Measurements from ENCODE around the gene STK31.

DNA sequence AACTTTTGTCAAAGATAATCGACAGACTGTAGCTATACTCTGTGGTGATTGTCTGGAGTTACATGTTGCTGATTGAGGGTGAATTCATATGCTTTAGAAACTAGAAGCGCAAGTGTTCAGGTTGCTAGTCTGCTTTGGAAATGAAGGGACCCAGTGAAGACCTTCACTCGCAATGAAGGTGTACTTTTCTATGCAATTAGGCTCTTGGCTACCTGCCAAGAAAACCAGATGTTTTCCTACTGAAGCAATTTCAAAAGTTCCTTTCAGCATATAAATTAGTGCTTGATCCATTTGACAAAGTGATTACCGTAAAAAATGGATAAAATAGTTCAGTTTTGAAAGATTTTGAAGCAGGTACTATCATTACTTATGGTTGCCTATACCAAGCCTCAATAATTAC is 10.0 kb upstream of the STK31 start:
- TF ChIP-seq, protein P1, sequence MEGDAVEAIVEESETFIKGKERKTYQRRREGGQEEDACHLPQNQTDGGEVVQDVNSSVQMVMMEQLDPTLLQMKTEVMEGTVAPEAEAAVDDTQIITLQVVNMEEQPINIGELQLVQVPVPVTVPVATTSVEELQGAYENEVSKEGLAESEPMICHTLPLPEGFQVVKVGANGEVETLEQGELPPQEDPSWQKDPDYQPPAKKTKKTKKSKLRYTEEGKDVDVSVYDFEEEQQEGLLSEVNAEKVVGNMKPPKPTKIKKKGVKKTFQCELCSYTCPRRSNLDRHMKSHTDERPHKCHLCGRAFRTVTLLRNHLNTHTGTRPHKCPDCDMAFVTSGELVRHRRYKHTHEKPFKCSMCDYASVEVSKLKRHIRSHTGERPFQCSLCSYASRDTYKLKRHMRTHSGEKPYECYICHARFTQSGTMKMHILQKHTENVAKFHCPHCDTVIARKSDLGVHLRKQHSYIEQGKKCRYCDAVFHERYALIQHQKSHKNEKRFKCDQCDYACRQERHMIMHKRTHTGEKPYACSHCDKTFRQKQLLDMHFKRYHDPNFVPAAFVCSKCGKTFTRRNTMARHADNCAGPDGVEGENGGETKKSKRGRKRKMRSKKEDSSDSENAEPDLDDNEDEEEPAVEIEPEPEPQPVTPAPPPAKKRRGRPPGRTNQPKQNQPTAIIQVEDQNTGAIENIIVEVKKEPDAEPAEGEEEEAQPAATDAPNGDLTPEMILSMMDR (IDR thresholded peaks at IDR 0.05; ENCODE audit: low read depth, low read length, missing input control), result no peak
- TF ChIP-seq JUND (IDR thresholded peaks at IDR 0.05) (no peak), RAD21 (IDR thresholded peaks at IDR 0.05) (no peak), FOXA1 (IDR thresholded peaks at IDR 0.05) (no peak), GABPA (IDR thresholded peaks at IDR 0.05 in 1 of 2, conservative IDR thresholded peaks at IDR 0.05 in 1 of 2) (no peak), TAF1 (conservative IDR thresholded peaks at IDR 0.05) (no peak), YY1 (IDR thresholded peaks at IDR 0.05) (no peak), SP1 (IDR thresholded peaks at IDR 0.05) (no peak)
- TF ChIP-seq, protein P2, sequence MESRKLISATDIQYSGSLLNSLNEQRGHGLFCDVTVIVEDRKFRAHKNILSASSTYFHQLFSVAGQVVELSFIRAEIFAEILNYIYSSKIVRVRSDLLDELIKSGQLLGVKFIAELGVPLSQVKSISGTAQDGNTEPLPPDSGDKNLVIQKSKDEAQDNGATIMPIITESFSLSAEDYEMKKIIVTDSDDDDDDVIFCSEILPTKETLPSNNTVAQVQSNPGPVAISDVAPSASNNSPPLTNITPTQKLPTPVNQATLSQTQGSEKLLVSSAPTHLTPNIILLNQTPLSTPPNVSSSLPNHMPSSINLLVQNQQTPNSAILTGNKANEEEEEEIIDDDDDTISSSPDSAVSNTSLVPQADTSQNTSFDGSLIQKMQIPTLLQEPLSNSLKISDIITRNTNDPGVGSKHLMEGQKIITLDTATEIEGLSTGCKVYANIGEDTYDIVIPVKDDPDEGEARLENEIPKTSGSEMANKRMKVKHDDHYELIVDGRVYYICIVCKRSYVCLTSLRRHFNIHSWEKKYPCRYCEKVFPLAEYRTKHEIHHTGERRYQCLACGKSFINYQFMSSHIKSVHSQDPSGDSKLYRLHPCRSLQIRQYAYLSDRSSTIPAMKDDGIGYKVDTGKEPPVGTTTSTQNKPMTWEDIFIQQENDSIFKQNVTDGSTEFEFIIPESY (IDR thresholded peaks at IDR 0.05), result no peak
- TF ChIP-seq, protein P3, sequence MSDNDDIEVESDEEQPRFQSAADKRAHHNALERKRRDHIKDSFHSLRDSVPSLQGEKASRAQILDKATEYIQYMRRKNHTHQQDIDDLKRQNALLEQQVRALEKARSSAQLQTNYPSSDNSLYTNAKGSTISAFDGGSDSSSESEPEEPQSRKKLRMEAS (IDR thresholded peaks at IDR 0.05), result no peak
- TF ChIP-seq, protein P4, sequence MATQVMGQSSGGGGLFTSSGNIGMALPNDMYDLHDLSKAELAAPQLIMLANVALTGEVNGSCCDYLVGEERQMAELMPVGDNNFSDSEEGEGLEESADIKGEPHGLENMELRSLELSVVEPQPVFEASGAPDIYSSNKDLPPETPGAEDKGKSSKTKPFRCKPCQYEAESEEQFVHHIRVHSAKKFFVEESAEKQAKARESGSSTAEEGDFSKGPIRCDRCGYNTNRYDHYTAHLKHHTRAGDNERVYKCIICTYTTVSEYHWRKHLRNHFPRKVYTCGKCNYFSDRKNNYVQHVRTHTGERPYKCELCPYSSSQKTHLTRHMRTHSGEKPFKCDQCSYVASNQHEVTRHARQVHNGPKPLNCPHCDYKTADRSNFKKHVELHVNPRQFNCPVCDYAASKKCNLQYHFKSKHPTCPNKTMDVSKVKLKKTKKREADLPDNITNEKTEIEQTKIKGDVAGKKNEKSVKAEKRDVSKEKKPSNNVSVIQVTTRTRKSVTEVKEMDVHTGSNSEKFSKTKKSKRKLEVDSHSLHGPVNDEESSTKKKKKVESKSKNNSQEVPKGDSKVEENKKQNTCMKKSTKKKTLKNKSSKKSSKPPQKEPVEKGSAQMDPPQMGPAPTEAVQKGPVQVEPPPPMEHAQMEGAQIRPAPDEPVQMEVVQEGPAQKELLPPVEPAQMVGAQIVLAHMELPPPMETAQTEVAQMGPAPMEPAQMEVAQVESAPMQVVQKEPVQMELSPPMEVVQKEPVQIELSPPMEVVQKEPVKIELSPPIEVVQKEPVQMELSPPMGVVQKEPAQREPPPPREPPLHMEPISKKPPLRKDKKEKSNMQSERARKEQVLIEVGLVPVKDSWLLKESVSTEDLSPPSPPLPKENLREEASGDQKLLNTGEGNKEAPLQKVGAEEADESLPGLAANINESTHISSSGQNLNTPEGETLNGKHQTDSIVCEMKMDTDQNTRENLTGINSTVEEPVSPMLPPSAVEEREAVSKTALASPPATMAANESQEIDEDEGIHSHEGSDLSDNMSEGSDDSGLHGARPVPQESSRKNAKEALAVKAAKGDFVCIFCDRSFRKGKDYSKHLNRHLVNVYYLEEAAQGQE (IDR thresholded peaks at IDR 0.05), result no peak
- TF ChIP-seq, protein P5, sequence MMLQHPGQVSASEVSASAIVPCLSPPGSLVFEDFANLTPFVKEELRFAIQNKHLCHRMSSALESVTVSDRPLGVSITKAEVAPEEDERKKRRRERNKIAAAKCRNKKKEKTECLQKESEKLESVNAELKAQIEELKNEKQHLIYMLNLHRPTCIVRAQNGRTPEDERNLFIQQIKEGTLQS (IDR thresholded peaks at IDR 0.05), result no peak
